HK-2 (cell line): ENCODE measurements around the gene RPP25L.
A peak's percentile ranks its signal among the peaks of the same experiment; 100 is the strongest.
"Not testable (repeated sequence)": the region's sequence is repeated elsewhere in the genome, so short reads cannot be mapped to it uniquely, and the experiment has no call there.

ENCODE experiments used
- DNase-seq: peaks from one replicate; pipeline ENCODE4 v3.0.0-alpha.2; 2018; ENCODE audit not compliant: unreplicated experiment

The RPP25L gene

GRCh38 chr9:34611811-34612787 lies at the start of gene RPP25L:
RPP25L (minus strand) TSS chr9:34612097; CDS start chr9:34611296, 801 bp downstream.
- peak; percentile 78 for DNase-seq

- DNase-seq = no peak
These were observed 47.8 kb upstream of the RPP25L start for GRCh38 chr9:34659592-34660253.

- DNase-seq = no peak
These were observed 46.6 kb upstream of the RPP25L start for GRCh38 chr9:34658461-34658860.

GRCh38 chr9:34656992-34657391 lies 45.1 kb upstream of the RPP25L start:
- DNase-seq = no peak

GRCh38 chr9:34655394-34655793 lies 43.5 kb upstream of the RPP25L start:
- DNase-seq = no peak

- no peak for DNase-seq
These were observed 42.6 kb upstream of the RPP25L start for GRCh38 chr9:34654323-34655051.

GRCh38 chr9:34653151-34654072 lies 41.5 kb upstream of the RPP25L start:
- no peak for DNase-seq

- DNase-seq = no peak
These were observed 40.7 kb upstream of the RPP25L start for GRCh38 chr9:34652602-34653000.

GRCh38 chr9:34651876-34652601 lies 40.1 kb upstream of the RPP25L start, which contains the start of gene IL11RA:
IL11RA (plus strand) TSS chr9:34652185; CDS start chr9:34655218, 3,033 bp downstream.
- DNase-seq = peak; percentile 89

- DNase-seq = no peak
These were observed 39.4 kb upstream of the RPP25L start for GRCh38 chr9:34651321-34651720.

- no peak for DNase-seq
These were observed 38.9 kb upstream of the RPP25L start for GRCh38 chr9:34650816-34651215.

- DNase-seq = no peak
These were observed 36.8 kb upstream of the RPP25L start for GRCh38 chr9:34648673-34649072.

GRCh38 chr9:34647651-34648050 lies 35.8 kb upstream of the RPP25L start:
- no peak for DNase-seq

GRCh38 chr9:34647084-34647403 lies 35.1 kb upstream of the RPP25L start:
- DNase-seq = no peak

- peak; percentile 90 for DNase-seq
These were observed 34.5 kb upstream of the RPP25L start, which contains the start of gene GALT for GRCh38 chr9:34646211-34647083. GALT (plus strand) TSS chr9:34646675; CDS start chr9:34646705, 30 bp downstream.

- no peak for DNase-seq
These were observed 32.9 kb upstream of the RPP25L start for GRCh38 chr9:34644766-34645314.

- no peak for DNase-seq
These were observed 30.8 kb upstream of the RPP25L start for GRCh38 chr9:34642679-34643078.

GRCh38 chr9:34639322-34639721 lies 27.4 kb upstream of the RPP25L start:
- not testable (repeated sequence) for DNase-seq

GRCh38 chr9:34638138-34638445 lies 26.2 kb upstream of the RPP25L start:
- no peak for DNase-seq
